Liver (tissue), 3 donors: ENCODE data around the gene LRRTM4.

Experiments used
- GABPA ChIP-seq, 2 donors: IDR thresholded peaks in 1 of 2; conservative IDR thresholded peaks in 1 of 2; 2 replicates each; pipeline ENCODE4 v1.6.1; 2016; ENCODE audit warnings: antibody characterized with exemption in 2 of 2, mild to moderate bottlenecking in 1 of 2, moderate library complexity in 1 of 2
- TF ChIP-seq, protein P1 (sequence below): fragments of 150-350 bp; IDR thresholded peaks from 2 replicates; pipeline ENCODE4 v1.5.1; 2017; ENCODE audit warnings: improper control_type of control experiment, low read depth, low read length; ENCODE audit not compliant: missing input control
- TF ChIP-seq, protein P2 (sequence below): IDR thresholded peaks from 2 replicates; pipeline ENCODE4 v1.6.1; 2016; ENCODE audit warnings: antibody characterized with exemption
- donor health status: healthy.
- donor health status: healthy.

DNA sequence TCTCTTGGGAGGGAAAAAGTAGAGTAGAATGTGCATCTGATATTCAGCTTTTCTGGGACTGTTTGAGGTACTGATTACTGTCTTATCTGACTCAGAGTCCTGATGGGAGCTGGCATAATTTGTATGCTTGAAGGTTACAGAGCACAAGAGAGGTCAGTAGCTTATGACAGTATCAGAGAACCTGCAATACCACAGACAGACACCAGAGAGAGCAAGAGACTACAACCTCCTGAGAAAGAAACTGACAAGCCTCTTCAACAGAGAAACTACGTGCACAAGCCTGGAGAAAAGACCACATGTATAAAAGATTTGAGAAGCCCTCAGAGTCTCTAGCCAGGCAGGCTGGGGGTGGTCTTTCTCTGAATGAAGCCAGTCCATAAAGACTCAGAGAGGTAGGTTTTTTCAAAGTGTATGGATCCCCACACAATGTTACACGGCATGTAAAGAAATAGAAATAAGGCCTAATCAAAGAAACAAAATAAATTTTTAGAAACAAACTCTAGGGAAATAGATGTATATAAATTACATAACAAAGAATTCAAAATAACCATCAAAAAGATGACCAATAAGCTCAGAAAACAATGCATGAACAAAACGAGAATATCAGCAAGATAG is 568.3 kb downstream of the LRRTM4 start:
- TF ChIP-seq, protein P1, sequence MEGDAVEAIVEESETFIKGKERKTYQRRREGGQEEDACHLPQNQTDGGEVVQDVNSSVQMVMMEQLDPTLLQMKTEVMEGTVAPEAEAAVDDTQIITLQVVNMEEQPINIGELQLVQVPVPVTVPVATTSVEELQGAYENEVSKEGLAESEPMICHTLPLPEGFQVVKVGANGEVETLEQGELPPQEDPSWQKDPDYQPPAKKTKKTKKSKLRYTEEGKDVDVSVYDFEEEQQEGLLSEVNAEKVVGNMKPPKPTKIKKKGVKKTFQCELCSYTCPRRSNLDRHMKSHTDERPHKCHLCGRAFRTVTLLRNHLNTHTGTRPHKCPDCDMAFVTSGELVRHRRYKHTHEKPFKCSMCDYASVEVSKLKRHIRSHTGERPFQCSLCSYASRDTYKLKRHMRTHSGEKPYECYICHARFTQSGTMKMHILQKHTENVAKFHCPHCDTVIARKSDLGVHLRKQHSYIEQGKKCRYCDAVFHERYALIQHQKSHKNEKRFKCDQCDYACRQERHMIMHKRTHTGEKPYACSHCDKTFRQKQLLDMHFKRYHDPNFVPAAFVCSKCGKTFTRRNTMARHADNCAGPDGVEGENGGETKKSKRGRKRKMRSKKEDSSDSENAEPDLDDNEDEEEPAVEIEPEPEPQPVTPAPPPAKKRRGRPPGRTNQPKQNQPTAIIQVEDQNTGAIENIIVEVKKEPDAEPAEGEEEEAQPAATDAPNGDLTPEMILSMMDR = peak; percentile 84
- TF ChIP-seq GABPA (IDR thresholded peaks at IDR 0.05 in 1 of 2, conservative IDR thresholded peaks at IDR 0.05 in 1 of 2) = no peak
- TF ChIP-seq, protein P2, sequence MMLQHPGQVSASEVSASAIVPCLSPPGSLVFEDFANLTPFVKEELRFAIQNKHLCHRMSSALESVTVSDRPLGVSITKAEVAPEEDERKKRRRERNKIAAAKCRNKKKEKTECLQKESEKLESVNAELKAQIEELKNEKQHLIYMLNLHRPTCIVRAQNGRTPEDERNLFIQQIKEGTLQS = no peak
